WTC11 (cell line): ENCODE measurements around the gene RTKN. TPM values are rescaled to one million over a fixed set of nuclear protein-coding genes. Genes with fewer than 3 reads are reported as not detected.

Experiments used
- ATF1 ChIP-seq: sonication (generic); formaldehyde crosslinking; IDR thresholded peaks from 2 replicates; pipeline ENCODE4 v1.8.1; 2023; ENCODE audit warnings: mild to moderate bottlenecking, moderate library complexity, missing genetic modification reagents
- CTCF ChIP-seq: fragments of 200-600 bp; IDR thresholded peaks from 2 replicates; pipeline ENCODE4 v1.8.0; 2022; ENCODE audit warnings: antibody characterized with exemption
- HMGA2 ChIP-seq: fragments of 250-450 bp; sonication (Bioruptor Pico); IDR thresholded peaks from 2 replicates; pipeline ENCODE4 v1.4.0; 2021; ENCODE audit warnings: mild to moderate bottlenecking, moderate library complexity
- JAZF1 ChIP-seq: fragments of 250-450 bp; sonication (Bioruptor Pico); IDR thresholded peaks from 2 replicates; pipeline ENCODE4 v1.9.0; 2021; ENCODE audit warnings: moderate library complexity, mild to moderate bottlenecking, inconsistent platforms
- KAT7 ChIP-seq: sonication (generic); formaldehyde crosslinking; IDR thresholded peaks from 2 replicates; pipeline ENCODE4 v1.8.1; 2023; ENCODE audit warnings: missing genetic modification reagents, mild to moderate bottlenecking, borderline replicate concordance
- MXD4 ChIP-seq: fragments of 250-450 bp; sonication (Bioruptor Pico); IDR thresholded peaks from 2 replicates; pipeline ENCODE4 v1.8.0; 2021; ENCODE audit warnings: mild to moderate bottlenecking, moderate library complexity, borderline replicate concordance
- NFATC4 ChIP-seq: fragments of 250-450 bp; sonication (Bioruptor Pico); IDR thresholded peaks from 2 replicates; pipeline ENCODE4 v1.9.0; 2021; ENCODE audit warnings: mild to moderate bottlenecking
- NR2C2 ChIP-seq: sonication (generic); formaldehyde crosslinking; IDR thresholded peaks from 2 replicates; pipeline ENCODE4 v1.8.0; 2022; ENCODE audit warnings: mild to moderate bottlenecking, missing genetic modification reagents
- PRRX2 ChIP-seq: fragments of 250-450 bp; sonication (Bioruptor Pico); IDR thresholded peaks from 2 replicates; pipeline ENCODE4 v1.8.0; 2021; ENCODE audit warnings: mild to moderate bottlenecking
- RORB ChIP-seq: fragments of 250-450 bp; sonication (Bioruptor Pico); IDR thresholded peaks from 2 replicates; pipeline ENCODE4 v1.9.0; 2021; ENCODE audit warnings: mild to moderate bottlenecking
- SP1 ChIP-seq: sonication (generic); formaldehyde crosslinking; conservative IDR thresholded peaks from 2 replicates; pipeline ENCODE4 v1.8.1; 2022; ENCODE audit warnings: missing genetic modification reagents
- ZNF219 ChIP-seq: sonication (generic); formaldehyde crosslinking; IDR thresholded peaks from 2 replicates; pipeline ENCODE4 v1.8.0; 2023; ENCODE audit warnings: missing genetic modification reagents, mild to moderate bottlenecking, borderline replicate concordance
- ZNF232 ChIP-seq: sonication (generic); formaldehyde crosslinking; IDR thresholded peaks from 2 replicates; pipeline ENCODE4 v1.8.0; 2022; ENCODE audit warnings: mild to moderate bottlenecking, missing genetic modification reagents
- ZNF317 ChIP-seq: sonication (generic); formaldehyde crosslinking; IDR thresholded peaks from 2 replicates; pipeline ENCODE4 v1.8.1; 2023; ENCODE audit warnings: low read depth, mild to moderate bottlenecking, moderate library complexity, missing genetic modification reagents, borderline replicate concordance
- ZSCAN18 ChIP-seq: fragments of 250-450 bp; sonication (Bioruptor Pico); IDR thresholded peaks from 2 replicates; pipeline ENCODE4 v2.1.2; 2022; ENCODE audit warnings: mild to moderate bottlenecking, moderate library complexity
- total RNA-seq: library from RNA; stranded (reverse); gene quantifications from 3 replicates; pipeline ENCODE4 v1.2.3, GENCODE V29; 2021
- TF ChIP-seq, protein P1 (sequence below): sonication (generic); formaldehyde crosslinking; IDR thresholded peaks from 2 replicates; pipeline ENCODE4 v1.8.0; 2022; ENCODE audit warnings: mild to moderate bottlenecking, missing genetic modification reagents
- TF ChIP-seq, protein P2 (sequence below): fragments of 250-450 bp; sonication (Bioruptor Pico); IDR thresholded peaks from 2 replicates; pipeline ENCODE4 v1.9.0; 2021; ENCODE audit warnings: mild to moderate bottlenecking
- TF ChIP-seq, protein P3 (sequence below): sonication (generic); formaldehyde crosslinking; IDR thresholded peaks from 2 replicates; pipeline ENCODE4 v1.8.1; 2023; ENCODE audit warnings: mild to moderate bottlenecking, missing genetic modification reagents

Gene RTKN
- total RNA-seq, 1 experiment from 2014 or later, result 80.1 TPM

DNA sequence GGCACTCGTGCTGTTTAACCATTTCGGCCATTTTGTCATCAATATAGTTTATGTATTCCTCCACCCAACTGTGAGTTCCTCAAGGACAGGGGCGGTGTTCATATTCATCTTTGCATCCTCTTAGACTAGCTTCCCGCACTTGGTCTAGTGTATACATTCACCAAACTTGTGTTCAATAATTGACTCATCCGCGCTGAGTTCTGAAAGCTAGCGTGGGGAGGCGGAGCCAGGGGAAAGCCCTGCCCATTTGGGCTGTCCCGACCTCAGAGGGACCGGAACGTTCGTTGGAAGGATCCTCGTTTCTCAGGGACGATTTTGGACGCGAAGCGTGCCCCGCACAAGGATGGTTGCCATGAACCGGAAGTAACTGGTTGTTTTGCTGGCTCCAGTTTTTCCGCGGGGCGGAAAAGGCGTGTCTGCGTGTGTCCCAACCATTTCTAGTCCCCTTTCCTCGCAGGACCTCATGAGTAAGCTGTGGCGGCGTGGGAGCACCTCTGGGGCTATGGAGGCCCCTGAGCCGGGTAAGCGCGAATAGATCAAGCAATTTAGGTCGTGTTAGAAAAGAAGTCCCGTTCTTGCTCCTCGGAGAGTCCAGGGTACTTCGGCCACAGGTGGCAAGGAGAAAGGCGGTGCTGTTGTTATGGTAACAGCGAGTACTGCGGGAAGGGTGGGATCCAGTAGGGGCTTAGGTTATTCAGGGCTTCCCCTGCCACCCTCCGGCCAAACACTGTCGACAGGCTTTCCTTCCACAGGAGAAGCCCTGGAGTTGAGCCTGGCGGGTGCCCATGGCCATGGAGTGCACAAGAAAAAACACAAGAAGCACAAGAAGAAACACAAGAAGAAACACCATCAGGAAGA, 13.1 kb upstream of the RTKN start, which contains the start of gene INO80B (continued):
- TF ChIP-seq, protein P1, sequence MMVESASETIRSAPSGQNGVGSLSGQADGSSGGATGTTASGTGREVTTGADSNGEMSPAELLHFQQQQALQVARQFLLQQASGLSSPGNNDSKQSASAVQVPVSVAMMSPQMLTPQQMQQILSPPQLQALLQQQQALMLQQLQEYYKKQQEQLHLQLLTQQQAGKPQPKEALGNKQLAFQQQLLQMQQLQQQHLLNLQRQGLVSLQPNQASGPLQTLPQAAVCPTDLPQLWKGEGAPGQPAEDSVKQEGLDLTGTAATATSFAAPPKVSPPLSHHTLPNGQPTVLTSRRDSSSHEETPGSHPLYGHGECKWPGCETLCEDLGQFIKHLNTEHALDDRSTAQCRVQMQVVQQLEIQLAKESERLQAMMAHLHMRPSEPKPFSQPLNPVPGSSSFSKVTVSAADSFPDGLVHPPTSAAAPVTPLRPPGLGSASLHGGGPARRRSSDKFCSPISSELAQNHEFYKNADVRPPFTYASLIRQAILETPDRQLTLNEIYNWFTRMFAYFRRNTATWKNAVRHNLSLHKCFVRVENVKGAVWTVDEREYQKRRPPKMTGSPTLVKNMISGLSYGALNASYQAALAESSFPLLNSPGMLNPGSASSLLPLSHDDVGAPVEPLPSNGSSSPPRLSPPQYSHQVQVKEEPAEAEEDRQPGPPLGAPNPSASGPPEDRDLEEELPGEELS, result no peak; the same call in 1 of the 2 replicates
- TF ChIP-seq HMGA2, result no peak
- TF ChIP-seq ZNF317, result no peak
- TF ChIP-seq ZNF232 (CRISPR knock-in tag), result no peak
- no peak for TF ChIP-seq PRRX2 (CRISPR knock-in tag)
- peak; percentile 89 for TF ChIP-seq NR2C2 (CRISPR knock-in tag)
- TF ChIP-seq KAT7 (CRISPR knock-in tag), result no peak
- TF ChIP-seq ZNF219 (CRISPR knock-in tag), result no peak
- TF ChIP-seq, protein P2, sequence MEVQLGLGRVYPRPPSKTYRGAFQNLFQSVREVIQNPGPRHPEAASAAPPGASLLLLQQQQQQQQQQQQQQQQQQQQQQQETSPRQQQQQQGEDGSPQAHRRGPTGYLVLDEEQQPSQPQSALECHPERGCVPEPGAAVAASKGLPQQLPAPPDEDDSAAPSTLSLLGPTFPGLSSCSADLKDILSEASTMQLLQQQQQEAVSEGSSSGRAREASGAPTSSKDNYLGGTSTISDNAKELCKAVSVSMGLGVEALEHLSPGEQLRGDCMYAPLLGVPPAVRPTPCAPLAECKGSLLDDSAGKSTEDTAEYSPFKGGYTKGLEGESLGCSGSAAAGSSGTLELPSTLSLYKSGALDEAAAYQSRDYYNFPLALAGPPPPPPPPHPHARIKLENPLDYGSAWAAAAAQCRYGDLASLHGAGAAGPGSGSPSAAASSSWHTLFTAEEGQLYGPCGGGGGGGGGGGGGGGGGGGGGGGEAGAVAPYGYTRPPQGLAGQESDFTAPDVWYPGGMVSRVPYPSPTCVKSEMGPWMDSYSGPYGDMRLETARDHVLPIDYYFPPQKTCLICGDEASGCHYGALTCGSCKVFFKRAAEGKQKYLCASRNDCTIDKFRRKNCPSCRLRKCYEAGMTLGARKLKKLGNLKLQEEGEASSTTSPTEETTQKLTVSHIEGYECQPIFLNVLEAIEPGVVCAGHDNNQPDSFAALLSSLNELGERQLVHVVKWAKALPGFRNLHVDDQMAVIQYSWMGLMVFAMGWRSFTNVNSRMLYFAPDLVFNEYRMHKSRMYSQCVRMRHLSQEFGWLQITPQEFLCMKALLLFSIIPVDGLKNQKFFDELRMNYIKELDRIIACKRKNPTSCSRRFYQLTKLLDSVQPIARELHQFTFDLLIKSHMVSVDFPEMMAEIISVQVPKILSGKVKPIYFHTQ (CRISPR knock-in tag), result no peak
- no peak for TF ChIP-seq CTCF
- no peak for TF ChIP-seq MXD4 (CRISPR knock-in tag)
- TF ChIP-seq SP1 (CRISPR knock-in tag), result peak; percentile 99
- TF ChIP-seq NFATC4, result no peak
- no peak for TF ChIP-seq ZSCAN18 (CRISPR knock-in tag)
- TF ChIP-seq, protein P3, sequence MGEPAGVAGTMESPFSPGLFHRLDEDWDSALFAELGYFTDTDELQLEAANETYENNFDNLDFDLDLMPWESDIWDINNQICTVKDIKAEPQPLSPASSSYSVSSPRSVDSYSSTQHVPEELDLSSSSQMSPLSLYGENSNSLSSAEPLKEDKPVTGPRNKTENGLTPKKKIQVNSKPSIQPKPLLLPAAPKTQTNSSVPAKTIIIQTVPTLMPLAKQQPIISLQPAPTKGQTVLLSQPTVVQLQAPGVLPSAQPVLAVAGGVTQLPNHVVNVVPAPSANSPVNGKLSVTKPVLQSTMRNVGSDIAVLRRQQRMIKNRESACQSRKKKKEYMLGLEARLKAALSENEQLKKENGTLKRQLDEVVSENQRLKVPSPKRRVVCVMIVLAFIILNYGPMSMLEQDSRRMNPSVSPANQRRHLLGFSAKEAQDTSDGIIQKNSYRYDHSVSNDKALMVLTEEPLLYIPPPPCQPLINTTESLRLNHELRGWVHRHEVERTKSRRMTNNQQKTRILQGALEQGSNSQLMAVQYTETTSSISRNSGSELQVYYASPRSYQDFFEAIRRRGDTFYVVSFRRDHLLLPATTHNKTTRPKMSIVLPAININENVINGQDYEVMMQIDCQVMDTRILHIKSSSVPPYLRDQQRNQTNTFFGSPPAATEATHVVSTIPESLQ (CRISPR knock-in tag), result no peak
- TF ChIP-seq RORB, result no peak
- TF ChIP-seq ATF1 (CRISPR knock-in tag), result no peak
- TF ChIP-seq JAZF1 (CRISPR knock-in tag), result no peak
